HG03064 (cell line): ENCODE measurements around the gene CORO7.

Experiments
- ATAC-seq: cut with Tn5 transposase; IDR thresholded peaks from one replicate; pipeline ENCODE4 v1.9.1; 2021; ENCODE audit warnings: low read depth; ENCODE audit not compliant: unreplicated experiment

The CORO7 gene

DNA sequence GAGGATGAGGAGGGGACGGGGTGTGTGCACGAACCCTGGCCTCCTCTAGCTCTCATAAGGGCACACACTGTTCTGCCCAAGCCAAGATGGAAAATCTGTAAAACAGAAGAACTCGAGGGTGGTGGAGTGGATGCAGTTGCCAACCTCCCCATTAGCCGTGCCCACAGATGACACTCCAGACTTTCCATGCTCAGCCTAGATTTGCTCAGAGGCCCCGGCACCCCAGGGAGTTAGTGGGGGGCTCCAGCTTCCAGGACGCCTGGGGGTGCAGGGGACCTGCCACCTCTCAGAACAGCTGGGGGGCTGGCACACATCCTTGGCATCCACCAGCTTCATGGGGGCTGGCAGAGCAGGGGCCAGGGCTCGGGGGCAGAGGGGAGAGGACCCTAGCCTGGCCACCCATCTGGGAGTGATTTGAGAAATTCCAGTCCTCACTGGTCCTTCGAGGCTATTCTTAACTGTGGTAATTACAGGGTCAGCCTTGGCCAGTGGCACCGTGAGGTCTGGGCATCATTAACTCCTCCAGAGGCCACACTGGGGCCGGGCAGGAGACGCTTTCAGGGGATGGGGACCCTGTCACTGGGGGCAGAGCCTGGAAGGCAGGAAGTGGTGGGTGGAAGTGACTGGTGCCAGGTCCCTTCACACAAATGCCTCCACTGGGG is 30.5 kb downstream of the CORO7 start:
- no peak for ATAC-seq

DNA sequence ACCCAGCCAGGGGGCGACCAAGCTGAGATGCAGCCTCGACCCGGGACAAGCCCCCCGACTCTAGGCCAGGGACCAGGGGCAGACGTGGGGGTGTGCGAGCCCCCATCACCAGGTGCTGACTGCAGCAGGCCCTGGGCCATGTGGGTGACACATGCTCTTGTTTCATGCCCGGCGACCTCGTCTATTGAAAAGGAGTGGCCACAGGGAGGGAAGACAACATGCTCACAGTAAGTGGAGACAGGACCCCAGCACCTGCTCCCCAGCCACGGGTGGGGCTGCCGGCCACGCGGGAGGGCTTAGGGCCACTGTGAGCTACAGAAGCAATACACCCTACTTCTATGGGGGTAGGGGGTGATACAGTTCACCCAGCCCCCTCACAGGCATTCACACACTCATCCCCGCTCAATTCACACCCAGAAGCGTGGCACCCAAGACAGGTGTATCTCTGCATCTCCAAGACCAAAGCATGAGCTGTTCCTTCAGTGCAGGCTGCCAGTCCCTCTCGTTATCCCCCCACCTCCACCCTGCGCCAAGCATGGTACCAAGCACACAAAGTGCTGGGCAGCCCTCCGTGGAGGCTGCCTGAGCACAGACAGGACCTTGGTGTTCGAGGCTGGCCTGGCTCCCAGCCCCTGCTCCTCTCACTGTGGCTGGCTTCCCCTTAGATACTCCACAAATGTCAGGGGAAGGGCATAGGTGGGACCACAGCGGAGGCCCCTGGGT is 31.2 kb downstream of the CORO7 start:
- no peak for ATAC-seq

GRCh38 chr16:4384509-4384942 is 31.9 kb downstream of the CORO7 start:
- no peak for ATAC-seq

- ATAC-seq, result no peak
Measured at GRCh38 chr16:4383591-4384444, 32.6 kb downstream of the CORO7 start.

- no peak for ATAC-seq
Measured at GRCh38 chr16:4382795-4383357, 33.5 kb downstream of the CORO7 start.

- no peak for ATAC-seq
Measured at GRCh38 chr16:4381935-4382794, 34.2 kb downstream of the CORO7 start.

DNA sequence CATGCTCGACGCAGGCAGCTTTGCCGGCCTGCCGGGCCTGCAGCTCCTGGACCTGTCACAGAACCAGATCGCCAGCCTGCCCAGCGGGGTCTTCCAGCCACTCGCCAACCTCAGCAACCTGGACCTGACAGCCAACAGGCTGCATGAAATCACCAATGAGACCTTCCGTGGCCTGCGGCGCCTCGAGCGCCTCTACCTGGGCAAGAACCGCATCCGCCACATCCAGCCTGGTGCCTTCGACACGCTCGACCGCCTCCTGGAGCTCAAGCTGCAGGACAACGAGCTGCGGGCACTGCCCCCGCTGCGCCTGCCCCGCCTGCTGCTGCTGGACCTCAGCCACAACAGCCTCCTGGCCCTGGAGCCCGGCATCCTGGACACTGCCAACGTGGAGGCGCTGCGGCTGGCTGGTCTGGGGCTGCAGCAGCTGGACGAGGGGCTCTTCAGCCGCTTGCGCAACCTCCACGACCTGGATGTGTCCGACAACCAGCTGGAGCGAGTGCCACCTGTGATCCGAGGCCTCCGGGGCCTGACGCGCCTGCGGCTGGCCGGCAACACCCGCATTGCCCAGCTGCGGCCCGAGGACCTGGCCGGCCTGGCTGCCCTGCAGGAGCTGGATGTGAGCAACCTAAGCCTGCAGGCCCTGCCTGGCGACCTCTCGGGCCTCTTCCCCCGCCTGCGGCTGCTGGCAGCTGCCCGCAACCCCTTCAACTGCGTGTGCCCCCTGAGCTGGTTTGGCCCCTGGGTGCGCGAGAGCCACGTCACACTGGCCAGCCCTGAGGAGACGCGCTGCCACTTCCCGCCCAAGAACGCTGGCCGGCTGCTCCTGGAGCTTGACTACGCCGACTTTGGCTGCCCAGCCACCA is 35.1 kb downstream of the CORO7 start:
- no peak for ATAC-seq

DNA sequence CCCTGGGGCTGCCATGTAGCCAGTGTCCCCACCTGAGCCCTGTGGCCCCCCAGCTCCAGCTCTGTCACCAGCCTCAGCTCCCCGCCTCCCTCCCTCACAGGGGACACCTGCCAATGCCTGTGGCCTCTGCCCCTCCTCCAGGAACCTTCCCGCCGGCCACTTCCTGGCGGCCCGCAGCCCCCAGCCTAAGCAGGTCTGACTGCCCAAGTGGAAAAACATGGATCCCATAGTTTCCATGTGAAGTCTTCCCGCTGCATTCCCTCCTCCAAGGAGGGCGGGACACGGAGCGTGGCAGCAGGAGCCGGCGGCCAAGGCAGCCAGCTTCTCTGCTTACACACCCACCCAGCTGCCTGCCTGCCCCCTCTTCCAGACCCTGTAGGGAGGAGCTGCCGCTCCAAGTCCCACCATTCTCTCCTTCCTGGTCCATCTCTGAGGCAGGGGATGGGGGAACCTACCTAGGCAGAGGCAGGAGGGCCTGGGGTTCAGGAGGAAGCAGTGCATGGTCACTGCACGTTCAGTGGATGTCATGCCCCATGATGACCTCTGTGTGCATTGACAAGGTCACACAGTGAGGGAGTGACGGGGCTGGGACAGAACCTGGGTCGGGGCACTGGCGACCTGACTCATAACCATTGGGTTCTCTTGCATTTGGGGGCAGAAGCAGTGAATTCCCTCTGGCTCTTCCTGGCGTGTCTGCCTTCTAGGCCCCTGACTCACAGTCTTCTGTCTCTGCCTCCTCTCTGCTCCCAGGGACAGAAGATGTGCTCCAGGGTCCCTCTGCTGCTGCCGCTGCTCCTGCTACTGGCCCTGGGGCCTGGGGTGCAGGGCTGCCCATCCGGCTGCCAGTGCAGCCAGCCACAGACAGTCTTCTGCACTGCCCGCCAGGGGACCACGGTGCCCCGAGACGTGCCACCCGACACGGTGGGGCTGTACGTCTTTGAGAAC is 36.0 kb downstream of the CORO7 start:
- no peak for ATAC-seq

DNA sequence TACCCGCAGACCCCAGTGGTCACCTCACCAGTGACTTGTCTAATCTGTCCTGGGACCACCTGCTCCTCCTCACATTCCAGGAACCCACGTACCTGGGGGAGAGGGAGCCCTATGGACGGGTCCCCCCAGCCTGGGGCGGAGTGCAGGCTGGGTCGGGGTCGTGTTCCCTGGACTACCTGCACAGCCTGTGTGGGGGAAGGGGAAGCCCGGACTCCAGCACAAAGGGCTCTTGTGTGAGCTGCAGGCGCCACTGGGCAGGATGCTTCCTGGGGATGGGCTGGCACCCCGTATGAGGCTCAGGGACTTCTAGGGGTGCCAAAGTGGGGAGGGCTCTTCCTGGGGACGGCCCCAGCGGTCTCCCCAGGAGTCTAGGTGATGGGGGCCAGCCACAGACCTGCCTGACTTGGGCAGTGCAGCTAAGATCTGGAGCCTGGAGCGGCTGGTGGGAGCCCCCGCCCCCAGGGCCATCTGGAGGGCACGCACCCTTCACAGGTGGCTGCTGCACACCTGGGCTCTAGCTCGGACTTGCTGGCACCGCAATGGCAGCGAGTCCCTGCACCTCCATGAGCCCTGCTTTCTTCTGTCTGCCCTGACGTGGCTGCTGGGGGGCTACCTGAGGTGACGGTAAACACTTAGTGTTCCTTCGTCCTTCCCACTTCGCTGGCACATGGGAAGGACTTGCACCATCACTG is 37.3 kb downstream of the CORO7 start:
- ATAC-seq, result no peak

- ATAC-seq, result no peak
Measured at GRCh38 chr16:4378161-4378666, 38.2 kb downstream of the CORO7 start.

- ATAC-seq, result no peak
Measured at GRCh38 chr16:4377573-4378154, 38.7 kb downstream of the CORO7 start.

GRCh38 chr16:4376893-4377572 is 39.4 kb downstream of the CORO7 start:
- no peak for ATAC-seq

- no peak for ATAC-seq
Measured at GRCh38 chr16:4376126-4376892, 40.1 kb downstream of the CORO7 start.

DNA sequence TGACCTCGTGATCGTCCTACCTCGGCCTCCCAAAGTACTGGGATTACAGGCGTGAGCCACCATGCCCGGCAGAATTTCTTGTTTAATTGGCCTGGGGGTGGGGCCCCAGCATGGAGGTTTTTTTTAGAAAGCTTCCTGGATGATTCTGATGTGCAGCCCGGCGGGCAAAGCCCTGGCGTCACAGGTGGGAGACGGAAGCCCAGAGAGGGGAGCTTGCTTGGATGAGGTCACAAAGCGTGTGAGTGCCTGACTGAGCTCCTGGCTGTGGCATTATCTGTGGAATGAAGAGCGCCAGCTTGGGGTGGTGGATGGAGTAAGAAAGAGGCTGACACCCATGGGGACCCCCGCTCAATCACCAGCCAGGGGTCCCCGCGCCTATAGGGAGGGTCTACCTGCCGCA is 40.7 kb downstream of the CORO7 start:
- ATAC-seq, result no peak

DNA sequence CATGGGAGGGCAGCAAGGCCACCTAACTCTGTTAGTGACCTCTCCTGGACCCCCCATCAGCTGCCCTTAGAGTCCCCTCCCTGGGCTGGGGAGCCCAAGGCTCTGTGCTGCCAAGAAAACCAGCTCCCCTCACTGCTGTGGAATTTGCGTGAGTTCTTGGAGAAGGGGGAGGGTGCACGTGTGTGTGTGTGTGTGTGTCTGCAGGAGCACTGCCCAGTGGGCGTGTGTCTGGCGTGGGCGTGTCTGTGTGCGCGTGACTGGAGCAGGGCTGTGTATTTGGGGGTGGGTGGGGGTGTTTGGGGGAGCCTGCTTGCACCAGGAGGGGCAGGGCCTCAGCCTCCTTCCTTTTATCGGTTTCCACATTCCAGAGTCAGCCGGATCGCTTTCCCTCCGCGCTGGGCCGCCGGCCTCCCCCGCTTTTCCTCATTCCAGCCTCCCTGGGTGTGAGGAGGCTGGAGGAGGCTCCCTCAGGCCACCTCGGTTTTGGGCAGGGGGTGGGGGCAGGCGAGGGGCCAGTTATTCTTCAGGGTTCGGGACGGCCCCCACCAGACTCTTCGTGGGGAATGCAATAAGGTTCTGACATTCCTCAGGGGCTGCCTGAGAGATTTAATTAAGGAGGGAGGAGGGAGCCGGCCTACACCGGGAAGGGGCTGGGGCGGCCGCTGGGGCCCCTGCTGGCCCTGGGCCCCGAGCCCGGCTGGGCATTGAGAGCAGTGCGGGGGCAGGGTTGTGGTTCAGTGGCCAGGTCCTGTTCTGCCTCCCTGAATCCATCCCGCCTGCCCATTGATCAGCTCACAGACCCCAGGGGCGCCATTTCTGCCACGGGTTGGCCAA is 42.3 kb downstream of the CORO7 start:
- no peak for ATAC-seq
